ENCODE measurements around the gene TMEM232.

DNA sequence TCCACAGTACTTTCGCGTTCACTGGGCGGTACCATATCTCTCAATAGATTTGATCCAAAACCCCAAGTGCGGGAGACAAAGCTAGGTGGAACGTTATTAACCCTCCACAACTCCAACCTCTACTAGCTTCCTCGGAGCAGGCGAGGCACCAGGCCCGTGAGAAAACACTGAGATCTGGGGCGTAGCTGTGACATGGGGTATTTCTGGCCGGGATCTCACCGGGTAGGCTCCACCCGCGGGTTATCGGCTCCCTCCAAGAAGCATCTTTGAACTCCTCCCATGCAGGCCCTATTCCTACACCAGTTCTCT lies 12.0 kb upstream of the TMEM232 start:
- TF ChIP-seq, protein P1, sequence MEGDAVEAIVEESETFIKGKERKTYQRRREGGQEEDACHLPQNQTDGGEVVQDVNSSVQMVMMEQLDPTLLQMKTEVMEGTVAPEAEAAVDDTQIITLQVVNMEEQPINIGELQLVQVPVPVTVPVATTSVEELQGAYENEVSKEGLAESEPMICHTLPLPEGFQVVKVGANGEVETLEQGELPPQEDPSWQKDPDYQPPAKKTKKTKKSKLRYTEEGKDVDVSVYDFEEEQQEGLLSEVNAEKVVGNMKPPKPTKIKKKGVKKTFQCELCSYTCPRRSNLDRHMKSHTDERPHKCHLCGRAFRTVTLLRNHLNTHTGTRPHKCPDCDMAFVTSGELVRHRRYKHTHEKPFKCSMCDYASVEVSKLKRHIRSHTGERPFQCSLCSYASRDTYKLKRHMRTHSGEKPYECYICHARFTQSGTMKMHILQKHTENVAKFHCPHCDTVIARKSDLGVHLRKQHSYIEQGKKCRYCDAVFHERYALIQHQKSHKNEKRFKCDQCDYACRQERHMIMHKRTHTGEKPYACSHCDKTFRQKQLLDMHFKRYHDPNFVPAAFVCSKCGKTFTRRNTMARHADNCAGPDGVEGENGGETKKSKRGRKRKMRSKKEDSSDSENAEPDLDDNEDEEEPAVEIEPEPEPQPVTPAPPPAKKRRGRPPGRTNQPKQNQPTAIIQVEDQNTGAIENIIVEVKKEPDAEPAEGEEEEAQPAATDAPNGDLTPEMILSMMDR (IDR thresholded peaks at IDR 0.05), result no peak
- TF ChIP-seq POLR2A (IDR thresholded peaks at IDR 0.05), result no peak

All from lower leg skin (tissue), 3 donors.